MM.1S (cell line): ENCODE results near the gene CD52.

Experiments
- DNase-seq: peaks from one replicate; pipeline ENCODE4 v3.0.0-alpha.2; 2015
- H2AFZ ChIP-seq: fragments of 300-600 bp; sonication (generic); 2 replicates; pipeline ENCODE4 v1.6.0; 2016; ENCODE audit warnings: antibody characterized with exemption, low read length
- H3F3A ChIP-seq: fragments of 300-600 bp; sonication (generic); 2 replicates; pipeline ENCODE4 v1.6.1; 2016; ENCODE audit warnings: mild to moderate bottlenecking, antibody characterized with exemption, low read length, moderate library complexity, mixed read lengths; ENCODE audit not compliant: insufficient read depth
- H3K27ac ChIP-seq: fragments of 300-600 bp; sonication (generic); 2 replicates; pipeline ENCODE4 v1.5.1; 2016; ENCODE audit warnings: mild to moderate bottlenecking, low read length
- H3K27me3 ChIP-seq: fragments of 300-600 bp; sonication (generic); replicated peaks from 2 replicates; pipeline ENCODE4 v1.6.0; 2016; ENCODE audit warnings: low read length; ENCODE audit not compliant: insufficient read depth
- H3K36me3 ChIP-seq: fragments of 300-600 bp; sonication (generic); replicated peaks from 2 replicates; pipeline ENCODE4 v1.6.1; 2016; ENCODE audit warnings: mild to moderate bottlenecking, low read length, mixed read lengths; ENCODE audit not compliant: insufficient read depth
- H3K4me1 ChIP-seq: fragments of 300-600 bp; sonication (generic); 2 replicates; pipeline ENCODE4 v1.6.1; 2016; ENCODE audit warnings: low read length, mixed read lengths
- H3K4me2 ChIP-seq: fragments of 300-600 bp; sonication (generic); 2 replicates; pipeline ENCODE4 v1.6.0; 2016; ENCODE audit warnings: low read depth, low read length
- H3K4me3 ChIP-seq: fragments of 300-600 bp; sonication (generic); 2 replicates; pipeline ENCODE4 v1.5.1; 2016; ENCODE audit warnings: low read length, mixed read lengths
- H3K79me2 ChIP-seq: fragments of 300-600 bp; sonication (generic); 2 replicates; pipeline ENCODE4 v1.6.1; 2016; ENCODE audit warnings: mixed run types, low read length, mixed read lengths
- H3K9ac ChIP-seq: fragments of 300-600 bp; sonication (generic); 2 replicates; pipeline ENCODE4 v1.6.1; 2016; ENCODE audit warnings: low read length, mixed read lengths
- H3K9me2 ChIP-seq: fragments of 300-600 bp; sonication (generic); replicated peaks from 2 replicates; pipeline ENCODE4 v1.6.1; 2016; ENCODE audit warnings: mild to moderate bottlenecking, low read length, mixed read lengths; ENCODE audit not compliant: insufficient read depth
- H3K9me3 ChIP-seq: fragments of 300-600 bp; sonication (generic); replicated peaks from 2 replicates; pipeline ENCODE4 v1.6.1; 2016; ENCODE audit warnings: mild to moderate bottlenecking, low read length, mixed read lengths; ENCODE audit not compliant: insufficient read depth
- H4K20me1 ChIP-seq: fragments of 300-600 bp; sonication (generic); 2 replicates; pipeline ENCODE4 v1.6.1; 2016; ENCODE audit warnings: mild to moderate bottlenecking, low read length, moderate library complexity, mixed read lengths; ENCODE audit not compliant: insufficient read depth
- CTCF ChIP-seq: fragments of 300-600 bp; sonication (generic); IDR thresholded peaks from 2 replicates; pipeline ENCODE4 v1.5.1; 2016; ENCODE audit warnings: antibody characterized with exemption, low read length, mixed read lengths
- EZH2 ChIP-seq: fragments of 300-600 bp; sonication (generic); optimal IDR thresholded peaks from 2 replicates; pipeline ENCODE3; 2017; ENCODE audit warnings: low read depth, mild to moderate bottlenecking, antibody characterized with exemption, low read length, mixed read lengths
- EZH2phosphoT487 ChIP-seq: fragments of 300-600 bp; sonication (generic); IDR thresholded peaks from 2 replicates; pipeline ENCODE4 v1.6.1; 2018; ENCODE audit warnings: antibody characterized with exemption, low read length

CD52 gene

GRCh38 chr1:26317612-26318337, at the start of gene CD52:
CD52 (plus strand) TSS chr1:26317958; CDS start chr1:26318018, 60 bp downstream.
- Histone ChIP-seq H2AFZ (peak within 1 kb of the TSS; percentile 16; the same call in 1 of the 2 replicates), H3K4me1 (peaks cover 26% of the 10 kb centered on the region), H3K4me2 (peak within 1 kb of the TSS; percentile 37; the same call in 1 of the 2 replicates)

GRCh38 chr1:26268290-26269197, 49.2 kb upstream of the CD52 start:
- no peak overlapping the region for H3K4me2 ChIP-seq
- H3K9ac ChIP-seq = no peak overlapping the region
- no peak overlapping the region for H3K27ac ChIP-seq
- no peak overlapping the region for H2AFZ ChIP-seq
- H3K36me3 ChIP-seq = no peaks in the 10 kb centered on the region; the same call in none of the 2 replicates
- H3K4me1 ChIP-seq = no peaks in the 10 kb centered on the region
- no peaks in the 10 kb centered on the region for H4K20me1 ChIP-seq
- H3K9me2 ChIP-seq = no peaks in the 10 kb centered on the region
- no peak overlapping the region for H3K4me3 ChIP-seq
- TF ChIP-seq CTCF (no peak), EZH2phosphoT487 (no peak), EZH2 (no peak)
- H3K27me3 ChIP-seq = no peaks in the 10 kb centered on the region
- no peaks in the 10 kb centered on the region for H3K79me2 ChIP-seq
- DNase-seq = no peak
- no peaks in the 10 kb centered on the region for H3K9me3 ChIP-seq
- H3F3A ChIP-seq = no peaks in the 10 kb centered on the region

More at GRCh38 chr1:26317612-26318337, at the start of gene CD52:
- Histone ChIP-seq H3K9me3 (no peaks in the 10 kb centered on the region), H3K27ac (no peak within 1 kb of the TSS), H3F3A (no peaks in the 10 kb centered on the region), H3K4me3 (peak within 1 kb of the TSS; percentile 12; the same call in 1 of the 2 replicates), H3K9ac (no peak within 1 kb of the TSS), H3K27me3 (no peaks in the 10 kb centered on the region), H3K36me3 (no peaks in the 10 kb centered on the region), H4K20me1 (no peaks in the 10 kb centered on the region), H3K9me2 (no peaks in the 10 kb centered on the region), H3K79me2 (no peaks in the 10 kb centered on the region)
- TF ChIP-seq CTCF (no peak), EZH2 (no peak), EZH2phosphoT487 (no peak)
- peak; percentile 21 for DNase-seq

- H4K20me1 ChIP-seq = no peaks in the 10 kb centered on the region
These were observed 48.6 kb upstream of the CD52 start for GRCh38 chr1:26269198-26269550.

More at GRCh38 chr1:26269198-26269550, 48.6 kb upstream of the CD52 start:
- H3K9me2 ChIP-seq = no peaks in the 10 kb centered on the region
- H3K79me2 ChIP-seq = no peaks in the 10 kb centered on the region
- H3K4me3 ChIP-seq = no peak overlapping the region
- H3F3A ChIP-seq = no peaks in the 10 kb centered on the region
- TF ChIP-seq CTCF = no peak
- TF ChIP-seq EZH2phosphoT487 = no peak
- no peak for TF ChIP-seq EZH2
- H2AFZ ChIP-seq = no peak overlapping the region
- no peaks in the 10 kb centered on the region for H3K9me3 ChIP-seq
- no peak overlapping the region for H3K27ac ChIP-seq
- no peaks in the 10 kb centered on the region for H3K27me3 ChIP-seq
- H3K9ac ChIP-seq = no peak overlapping the region
- no peaks in the 10 kb centered on the region; the same call in none of the 2 replicates for H3K36me3 ChIP-seq
- H3K4me1 ChIP-seq = no peaks in the 10 kb centered on the region
- H3K4me2 ChIP-seq = no peak overlapping the region
- no peak for DNase-seq
